Hepatocyte (in vitro differentiated cells): ENCODE results near the gene CDC14B.

Source experiments
- EZH2 ChIP-seq: fragments of 200-600 bp; sonication (generic); IDR thresholded peaks from 2 replicates; pipeline ENCODE4 v1.6.1; 2016; ENCODE audit warnings: antibody characterized with exemption, mild to moderate bottlenecking, borderline replicate concordance
- EZH2phosphoT487 ChIP-seq: fragments of 200-600 bp; sonication (generic); IDR thresholded peaks from one replicate; pipeline ENCODE4 v1.6.1; 2018; ENCODE audit warnings: antibody characterized with exemption, mild to moderate bottlenecking, low read depth, moderate library complexity; ENCODE audit not compliant: unreplicated experiment, severe bottlenecking
- TF ChIP-seq, protein P1 (sequence below): fragments of 200-600 bp; sonication (generic); IDR thresholded peaks from 2 replicates; pipeline ENCODE4 v1.5.1; 2016; ENCODE audit warnings: antibody characterized with exemption, mild to moderate bottlenecking; ENCODE audit not compliant: poor library complexity

DNA sequence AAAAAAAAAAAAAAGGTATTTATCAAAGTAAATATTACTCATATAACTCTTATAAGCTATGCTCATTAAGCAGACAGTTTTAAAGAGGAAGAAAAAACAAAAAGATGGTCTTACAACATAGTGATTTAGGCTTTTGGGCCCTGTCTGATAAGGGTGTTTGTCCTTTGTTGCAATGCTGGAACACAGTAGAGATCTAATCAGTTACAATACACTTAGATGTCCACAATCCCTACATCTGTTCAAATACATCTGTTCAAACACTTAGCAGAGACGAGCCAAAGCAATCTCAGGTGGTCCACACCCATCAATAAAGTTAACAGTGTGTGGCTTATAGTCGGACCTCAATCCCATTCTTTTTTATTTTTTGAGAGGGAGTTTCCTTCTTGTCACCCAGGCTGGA is 24.5 kb upstream of the CDC14B start:
- TF ChIP-seq, protein P1, sequence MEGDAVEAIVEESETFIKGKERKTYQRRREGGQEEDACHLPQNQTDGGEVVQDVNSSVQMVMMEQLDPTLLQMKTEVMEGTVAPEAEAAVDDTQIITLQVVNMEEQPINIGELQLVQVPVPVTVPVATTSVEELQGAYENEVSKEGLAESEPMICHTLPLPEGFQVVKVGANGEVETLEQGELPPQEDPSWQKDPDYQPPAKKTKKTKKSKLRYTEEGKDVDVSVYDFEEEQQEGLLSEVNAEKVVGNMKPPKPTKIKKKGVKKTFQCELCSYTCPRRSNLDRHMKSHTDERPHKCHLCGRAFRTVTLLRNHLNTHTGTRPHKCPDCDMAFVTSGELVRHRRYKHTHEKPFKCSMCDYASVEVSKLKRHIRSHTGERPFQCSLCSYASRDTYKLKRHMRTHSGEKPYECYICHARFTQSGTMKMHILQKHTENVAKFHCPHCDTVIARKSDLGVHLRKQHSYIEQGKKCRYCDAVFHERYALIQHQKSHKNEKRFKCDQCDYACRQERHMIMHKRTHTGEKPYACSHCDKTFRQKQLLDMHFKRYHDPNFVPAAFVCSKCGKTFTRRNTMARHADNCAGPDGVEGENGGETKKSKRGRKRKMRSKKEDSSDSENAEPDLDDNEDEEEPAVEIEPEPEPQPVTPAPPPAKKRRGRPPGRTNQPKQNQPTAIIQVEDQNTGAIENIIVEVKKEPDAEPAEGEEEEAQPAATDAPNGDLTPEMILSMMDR = no peak
- TF ChIP-seq EZH2 (no peak), EZH2phosphoT487 (no peak)
